Omental fat pad (tissue), 4 donors: ENCODE measurements around the gene HSD3B2. TPM values are rescaled to one million over a fixed set of nuclear protein-coding genes. Genes with fewer than 3 reads are reported as not detected.

Experiments used
- ATAC-seq: fragments of 150-250 bp; one replicate; pipeline ENCODE4 v1.9.1; 2016; ENCODE audit warnings: mild to moderate bottlenecking, moderate library complexity; ENCODE audit not compliant: low FRiP score
- DNase-seq: peaks from one replicate; pipeline ENCODE4 v3.0.0-alpha.2; 2019; ENCODE audit warnings: low spot score
- CTCF ChIP-seq, 3 donors: fragments of 450-650 bp; IDR thresholded peaks; one replicate each; pipeline ENCODE4 v1.5.1; 2016 to 2017; ENCODE audit warnings: antibody characterized with exemption in 3 of 3, mild to moderate bottlenecking in 3 of 3, moderate library complexity in 2 of 3
- total RNA-seq, 4 donors: library from RNA; depleted of rRNA; stranded (reverse); fragments of >200 nt; gene quantifications; one replicate each; pipeline ENCODE4 v1.1.0, GENCODE V29; 2016

The HSD3B2 gene
- total RNA-seq, 4 donors from 2014 or later, result 0.63 TPM; not detected in 3

DNA sequence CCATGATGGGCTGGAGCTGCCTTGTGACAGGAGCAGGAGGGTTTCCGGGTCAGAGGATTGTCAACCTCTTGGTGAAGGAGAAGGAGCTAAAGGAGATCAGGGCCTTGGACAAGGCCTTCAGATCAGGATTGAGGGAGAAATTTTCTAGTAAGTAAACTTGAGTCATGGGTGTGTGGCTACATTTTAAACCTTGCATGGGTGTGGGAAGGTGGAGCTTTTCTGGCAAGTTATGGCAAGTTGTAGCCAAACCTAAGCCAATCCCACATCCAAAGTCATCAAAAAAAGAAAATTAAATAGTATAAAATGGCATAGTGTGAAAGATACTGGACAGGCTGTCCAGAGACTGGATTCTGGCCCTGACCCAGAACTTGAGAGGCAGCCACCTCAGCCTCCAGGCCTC, 52.3 kb downstream of the HSD3B2 start:
- ATAC-seq, result no peak
- no peak for DNase-seq
- no peak for TF ChIP-seq CTCF (IDR thresholded peaks at IDR 0.05)

- DNase-seq, result no peak
- TF ChIP-seq CTCF (IDR thresholded peaks at IDR 0.05), result no peak
- ATAC-seq, result no peak
These were observed 53.1 kb downstream of the HSD3B2 start for GRCh38 chr1:119467857-119468668.

- TF ChIP-seq CTCF (IDR thresholded peaks at IDR 0.05), result no peak
- DNase-seq, result no peak
- ATAC-seq, result no peak
These were observed 54.8 kb downstream of the HSD3B2 start for GRCh38 chr1:119469741-119470140.

- DNase-seq, result no peak
- ATAC-seq, result no peak
- TF ChIP-seq CTCF (IDR thresholded peaks at IDR 0.05), result no peak
These were observed 55.4 kb downstream of the HSD3B2 start for GRCh38 chr1:119470377-119470776.

- TF ChIP-seq CTCF (IDR thresholded peaks at IDR 0.05), result no peak
- no peak for DNase-seq
These were observed 56.0 kb downstream of the HSD3B2 start for GRCh38 chr1:119470958-119471357.

DNA sequence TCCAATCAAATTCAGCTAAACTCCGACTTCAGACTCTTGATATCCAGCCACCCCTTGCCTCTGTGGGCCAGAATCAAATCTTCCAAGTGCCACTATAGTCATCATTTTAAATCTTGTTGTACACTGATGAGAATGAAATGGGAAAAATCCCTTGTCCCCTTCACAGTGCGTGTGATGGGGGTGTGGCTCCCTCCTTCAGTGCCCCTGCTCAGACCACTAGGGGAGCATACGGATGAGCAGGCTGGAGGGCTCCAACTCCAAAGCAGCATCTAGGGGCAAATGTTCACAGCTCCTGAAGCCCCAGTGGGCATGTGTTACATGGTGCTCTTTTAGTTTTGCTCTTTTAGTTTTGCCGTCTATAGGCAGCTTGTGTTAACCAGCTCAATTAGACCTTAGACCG, 56.6 kb downstream of the HSD3B2 start:
- no peak for TF ChIP-seq CTCF (IDR thresholded peaks at IDR 0.05)
- no peak for DNase-seq
- no peak for ATAC-seq

More at GRCh38 chr1:119470958-119471357, 56.0 kb downstream of the HSD3B2 start:
- no peak for ATAC-seq
